ENCODE results near the gene TNS3.

DNA sequence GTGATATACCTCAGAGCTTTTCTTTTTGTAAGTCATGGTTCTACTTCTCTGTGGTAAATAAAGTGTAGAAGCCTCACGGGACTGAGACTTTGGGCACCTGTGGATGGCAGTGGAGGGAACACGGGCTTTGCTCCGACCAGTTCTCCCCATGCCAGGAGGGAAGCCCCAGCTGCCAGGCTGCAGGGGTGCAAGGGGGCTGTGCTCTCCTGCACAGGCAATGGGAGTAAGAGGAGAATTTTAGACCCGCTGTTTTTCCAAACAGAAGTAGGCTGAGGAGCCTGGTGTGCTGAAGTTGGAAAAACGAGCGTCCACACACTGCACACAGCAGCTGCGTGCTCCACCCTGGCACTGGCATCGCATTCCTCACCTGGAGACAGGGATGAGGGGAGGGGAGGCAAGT, 282.4 kb downstream of the TNS3 start:
- TF ChIP-seq, protein P1, sequence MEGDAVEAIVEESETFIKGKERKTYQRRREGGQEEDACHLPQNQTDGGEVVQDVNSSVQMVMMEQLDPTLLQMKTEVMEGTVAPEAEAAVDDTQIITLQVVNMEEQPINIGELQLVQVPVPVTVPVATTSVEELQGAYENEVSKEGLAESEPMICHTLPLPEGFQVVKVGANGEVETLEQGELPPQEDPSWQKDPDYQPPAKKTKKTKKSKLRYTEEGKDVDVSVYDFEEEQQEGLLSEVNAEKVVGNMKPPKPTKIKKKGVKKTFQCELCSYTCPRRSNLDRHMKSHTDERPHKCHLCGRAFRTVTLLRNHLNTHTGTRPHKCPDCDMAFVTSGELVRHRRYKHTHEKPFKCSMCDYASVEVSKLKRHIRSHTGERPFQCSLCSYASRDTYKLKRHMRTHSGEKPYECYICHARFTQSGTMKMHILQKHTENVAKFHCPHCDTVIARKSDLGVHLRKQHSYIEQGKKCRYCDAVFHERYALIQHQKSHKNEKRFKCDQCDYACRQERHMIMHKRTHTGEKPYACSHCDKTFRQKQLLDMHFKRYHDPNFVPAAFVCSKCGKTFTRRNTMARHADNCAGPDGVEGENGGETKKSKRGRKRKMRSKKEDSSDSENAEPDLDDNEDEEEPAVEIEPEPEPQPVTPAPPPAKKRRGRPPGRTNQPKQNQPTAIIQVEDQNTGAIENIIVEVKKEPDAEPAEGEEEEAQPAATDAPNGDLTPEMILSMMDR (IDR thresholded peaks at IDR 0.05; ENCODE audit: extremely low read depth in 1 of 2, insufficient read depth in 1 of 2, low read depth in 1 of 2, low read length in 2 of 2), result no peak
- TF ChIP-seq POLR2AphosphoS5 (IDR thresholded peaks at IDR 0.05; ENCODE audit: insufficient read depth, low read depth, low read length), result no peak
- no peak for TF ChIP-seq POLR2A (IDR thresholded peaks at IDR 0.05; ENCODE audit: low read depth, low read length)
- TF ChIP-seq, protein P2, sequence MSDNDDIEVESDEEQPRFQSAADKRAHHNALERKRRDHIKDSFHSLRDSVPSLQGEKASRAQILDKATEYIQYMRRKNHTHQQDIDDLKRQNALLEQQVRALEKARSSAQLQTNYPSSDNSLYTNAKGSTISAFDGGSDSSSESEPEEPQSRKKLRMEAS (IDR thresholded peaks at IDR 0.05; ENCODE audit: insufficient read depth, insufficient read length), result no peak
- TF ChIP-seq JUN (IDR thresholded peaks at IDR 0.05; ENCODE audit: borderline replicate concordance, insufficient read depth, insufficient read length, low read depth), result no peak
- no peak for TF ChIP-seq EZH2 (IDR thresholded peaks at IDR 0.05; ENCODE audit: borderline replicate concordance, low read depth, low read length, severe bottlenecking)
- no peak for TF ChIP-seq MYC (IDR thresholded peaks at IDR 0.05; ENCODE audit: low read depth, low read length)
- no peak for TF ChIP-seq FOS (IDR thresholded peaks at IDR 0.05; ENCODE audit: borderline replicate concordance, insufficient read depth, low read length)

Measured in endothelial cell of umbilical vein (primary cell).